A549 (cell line): Measurements from ENCODE around the gene CHMP3. TPM values are rescaled to one million over a fixed set of nuclear protein-coding genes. Genes with fewer than 3 reads are reported as not detected.

ENCODE experiments used
- ATAC-seq, 2 experiments: fragments of 200-7000 bp in 1 of 2; fragments of >200 bp in 1 of 2; cut with Nextera tagmentation in 1 of 2; cut with Tn5 transposase in 1 of 2; 3 replicates each; pipeline versions ENCODE4 v1.8.0 to v1.9.1; 2018 to 2020; ENCODE audit warnings: mild to moderate bottlenecking in 1 of 2, moderate library complexity in 1 of 2
- CTCF ChIA-PET: fragments of 300-600 bp; sonication (Branson Sonifier 250); formaldehyde crosslinking; extraction: SDS; loops from one replicate; lab custom pipeline; 2021; ENCODE audit warnings: antibody characterized with exemption, inconsistent platforms; lab: Yijun Ruan, JAX
- POLR2A ChIA-PET: fragments of 350-600 bp; formaldehyde crosslinking; extraction: SDS; loops from one replicate; lab custom pipeline; 2021; ENCODE audit warnings: antibody characterized with exemption, inconsistent platforms; lab: Yijun Ruan, JAX
- DNase-seq, 2 experiments: peaks; one replicate each; pipeline versions ENCODE4 v3.0.0 to v3.0.0-alpha.2; 2011 to 2016; ENCODE audit warnings: low read depth in 1 of 2, low spot score in 1 of 2
- FAIRE-seq: peaks from 2 replicates; lab custom pipeline; 2011; peaks lifted over from hg19 to GRCh38; lab: Jason Lieb, UNC
- H3K27ac ChIP-seq, 2 experiments: fragments of >200 bp; sonication (Bioruptor Twin); formaldehyde crosslinking; 3 replicates each; pipeline ENCODE4 v1.5.1; 2016 to 2017
- H3K4me1 ChIP-seq: fragments of >200 bp; sonication (Bioruptor Twin); formaldehyde crosslinking; 3 replicates; pipeline ENCODE4 v1.6.1; 2016
- H3K4me2 ChIP-seq: fragments of >200 bp; sonication (Bioruptor Twin); formaldehyde crosslinking; 3 replicates; pipeline ENCODE4 v1.6.1; 2016
- H3K4me3 ChIP-seq: fragments of >200 bp; sonication (Bioruptor Twin); formaldehyde crosslinking; 3 replicates; pipeline ENCODE4 v1.5.1; 2016
- H3K9me3 ChIP-seq: fragments of >200 bp; sonication (Bioruptor Twin); formaldehyde crosslinking; 3 replicates; pipeline ENCODE4 v1.6.1; 2016
- CEBPB ChIP-seq, 2 experiments: fragments of >200 bp in 1 of 2; sonication (Bioruptor Twin) in 1 of 2; formaldehyde crosslinking in 1 of 2; IDR thresholded peaks; 2 replicates each; pipeline ENCODE4 v1.6.1; 2012 to 2016
- E2F6 ChIP-seq: IDR thresholded peaks from 2 replicates; pipeline ENCODE4 v1.6.1; 2012; ENCODE audit warnings: low read depth, borderline replicate concordance
- EHF ChIP-seq: fragments of 250-450 bp; sonication (Bioruptor Pico); IDR thresholded peaks from 2 replicates; pipeline ENCODE4 v1.5.0; 2020; ENCODE audit warnings: mild to moderate bottlenecking
- EHMT2 ChIP-seq: fragments of 200-600 bp; sonication (generic); IDR thresholded peaks from 2 replicates; pipeline ENCODE4 v1.6.1; 2016; ENCODE audit warnings: antibody characterized with exemption, low read depth, mild to moderate bottlenecking, moderate library complexity
- FOSL2 ChIP-seq, 2 experiments: fragments of 450-650 bp in 1 of 2; fragments of >200 bp in 1 of 2; sonication (Bioruptor Twin) in 1 of 2; formaldehyde crosslinking; IDR thresholded peaks; 2 replicates each; pipeline versions ENCODE4 v1.5.0 to v1.6.1; 2016 to 2020; ENCODE audit warnings: mild to moderate bottlenecking in 1 of 2, moderate library complexity in 1 of 2
- FOXS1 ChIP-seq: fragments of 250-450 bp; sonication (Bioruptor Pico); IDR thresholded peaks from 2 replicates; pipeline ENCODE4 v1.5.0; 2020; ENCODE audit warnings: mild to moderate bottlenecking, moderate library complexity
- HEYL ChIP-seq: fragments of 250-450 bp; sonication (Bioruptor Pico); IDR thresholded peaks from 2 replicates; pipeline ENCODE4 v1.8.0; 2021; ENCODE audit warnings: mild to moderate bottlenecking, moderate library complexity
- HOXB5 ChIP-seq: fragments of 250-450 bp; sonication (Bioruptor Pico); IDR thresholded peaks from 2 replicates; pipeline ENCODE4 v1.5.0; 2020; ENCODE audit warnings: mild to moderate bottlenecking, moderate library complexity
- KDM1A ChIP-seq: fragments of 200-600 bp; sonication (generic); IDR thresholded peaks from 2 replicates; pipeline ENCODE4 v1.6.1; 2016; ENCODE audit warnings: low read depth, mild to moderate bottlenecking
- KDM5A ChIP-seq: fragments of 200-600 bp; sonication (generic); IDR thresholded peaks from 2 replicates; pipeline ENCODE4 v1.6.1; 2016; ENCODE audit warnings: antibody characterized with exemption, mild to moderate bottlenecking
- MAZ ChIP-seq: fragments of 150-350 bp; IDR thresholded peaks from 2 replicates; pipeline ENCODE4 v1.6.1; 2014; ENCODE audit warnings: antibody characterized with exemption, low read depth, low read length, borderline replicate concordance
- NFE2L2 ChIP-seq: fragments of 150-350 bp; conservative IDR thresholded peaks from 2 replicates; pipeline ENCODE4 v1.6.1; 2014; ENCODE audit warnings: low read length
- NPAS2 ChIP-seq: fragments of 250-450 bp; sonication (Bioruptor Pico); IDR thresholded peaks from 2 replicates; pipeline ENCODE4 v1.8.0; 2022; ENCODE audit warnings: mild to moderate bottlenecking, moderate library complexity, borderline replicate concordance
- NR3C1 ChIP-seq: fragments of >200 bp; sonication (Bioruptor Twin); formaldehyde crosslinking; IDR thresholded peaks from 3 replicates; pipeline ENCODE4 v1.6.1; 2017
- PHF8 ChIP-seq: fragments of 200-600 bp; sonication (generic); IDR thresholded peaks from 2 replicates; pipeline ENCODE4 v1.6.1; 2016; ENCODE audit warnings: low read depth, mild to moderate bottlenecking, antibody characterized with exemption, moderate library complexity, borderline replicate concordance
- RCOR1 ChIP-seq: fragments of 150-350 bp; IDR thresholded peaks from 2 replicates; pipeline ENCODE4 v1.6.1; 2014; ENCODE audit warnings: antibody characterized with exemption, low read length, low read depth
- REST ChIP-seq: fragments of 200-600 bp; sonication (generic); IDR thresholded peaks from 2 replicates; pipeline ENCODE4 v1.6.1; 2016; ENCODE audit warnings: antibody characterized with exemption, mild to moderate bottlenecking, moderate library complexity
- RNF2 ChIP-seq: fragments of 200-600 bp; sonication (generic); IDR thresholded peaks from 2 replicates; pipeline ENCODE4 v1.6.1; 2016; ENCODE audit warnings: low read depth, mild to moderate bottlenecking, antibody characterized with exemption, moderate library complexity, borderline replicate concordance
- ZC3H11A ChIP-seq: fragments of 450-650 bp; IDR thresholded peaks from 2 replicates; pipeline ENCODE4 v1.6.1; 2014; ENCODE audit warnings: antibody characterized with exemption, mild to moderate bottlenecking
- WGBS: methylation state at CpG from one replicate; pipeline ENCODE4 v1.1.6; 2017; ENCODE audit errors: missing lambda C conversion rate; 5-methylcytosine and 5-hydroxymethylcytosine counted together
- polyA plus RNA-seq, 4 experiments: library from polyadenylated mRNA; depleted of rRNA in 3 of 4; stranded (reverse); fragments of >200 nt; fragmentation: RNase III in 1 of 4; extraction: RNeasy Plus Mini Kit Qiagen cat#74134 plus additional on column Dnase treatment in 1 of 4; gene quantifications; 2 replicates in 3 of 4; 3 replicates in 1 of 4; pipeline ENCODE4 v1.2.3, GENCODE V29; 2011 to 2017
- TF ChIP-seq, protein P1 (sequence below): fragments of 250-450 bp; sonication (Bioruptor Pico); IDR thresholded peaks from 2 replicates; pipeline ENCODE4 v1.5.0; 2020; ENCODE audit warnings: low read depth, mild to moderate bottlenecking, moderate library complexity

The CHMP3 gene
- polyA plus RNA-seq, 2 of the 4 experiments (the other 2 are of a cell fraction): 108 to 246 TPM

DNA sequence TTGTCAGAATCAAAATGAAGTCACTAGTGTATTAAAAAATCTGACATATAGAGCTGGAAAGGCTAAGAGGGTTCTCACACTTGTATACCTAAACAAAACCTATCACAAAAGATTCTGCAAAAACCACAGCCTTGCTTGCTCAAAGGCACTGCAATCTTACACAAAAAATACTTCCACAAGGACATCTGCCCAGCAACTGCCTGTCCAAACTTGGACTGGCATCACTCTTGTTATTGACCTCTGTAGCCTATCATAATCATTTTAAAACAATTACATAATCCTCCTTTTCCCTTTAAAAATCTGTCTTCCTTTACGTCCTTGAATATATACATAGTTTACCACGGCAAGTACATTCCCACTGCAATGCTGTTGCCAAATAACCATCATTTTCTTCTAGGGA lies 19.9 kb downstream of the CHMP3 start (continued):
- no peak for TF ChIP-seq REST

GRCh38 chr2:86542814-86543213 lies 20.4 kb downstream of the CHMP3 start:
- Histone ChIP-seq H3K4me3 (no peak overlapping the region), H3K4me1 (no peaks in the 10 kb centered on the region), H3K9me3 (peaks cover 8% of the 10 kb centered on the region; the same call in 1 of the 3 replicates), H3K27ac (no peak overlapping the region), H3K4me2 (no peak overlapping the region)
- ChIA-PET POLR2A (no interaction called here), CTCF (no interaction called here)
- no peak for ATAC-seq
- no peak for DNase-seq
- TF ChIP-seq FOSL2 (IDR thresholded peaks at IDR 0.05): no peak
- TF ChIP-seq FOSL2 (CRISPR knock-in tag; IDR thresholded peaks at IDR 0.05): no peak
- no peak for TF ChIP-seq RCOR1
- TF ChIP-seq CEBPB (IDR thresholded peaks at IDR 0.05): no peak
- FAIRE-seq: no peak
- WGBS: 60% methylated on average over 1 of the region's 1 CpG

DNA sequence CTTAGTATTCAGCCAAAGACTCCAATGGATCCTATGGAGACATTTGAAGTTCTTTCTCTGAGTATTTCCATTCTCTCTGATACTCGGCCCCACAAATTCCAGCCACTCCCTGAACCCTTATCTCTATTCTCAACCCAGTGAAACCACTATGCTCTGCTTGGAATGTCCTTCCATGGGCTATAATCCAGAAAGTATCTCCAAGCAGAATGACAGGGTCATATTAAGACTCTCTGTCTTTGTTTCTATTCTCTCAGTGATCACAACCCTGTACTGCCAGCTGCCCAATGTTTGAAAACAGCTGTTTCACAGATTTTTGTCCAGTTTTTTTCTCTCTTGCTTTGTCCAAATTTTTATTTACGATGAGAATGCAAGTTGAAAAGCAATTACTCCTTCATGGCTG lies 21.9 kb downstream of the CHMP3 start:
- CTCF ChIA-PET: interaction anchor here (0.7 to 1.4 kb wide), 3 partner anchors 10 to 320 kb away, joined by 3 to 4 read pairs (median 3); no protein-coding TSS in a partner anchor
- H3K27ac ChIP-seq: no peak overlapping the region
- H3K4me1 ChIP-seq: no peaks in the 10 kb centered on the region
- DNase-seq: no peak
- 92% methylated on average over 2 of the region's 2 CpGs for WGBS
- no peak overlapping the region for H3K4me2 ChIP-seq
- TF ChIP-seq E2F6 (no peak), PHF8 (no peak), NFE2L2 (no peak), EHMT2 (no peak), MAZ (no peak)
- TF ChIP-seq, all 56 proteins: peak for 0
- Histone ChIP-seq H3K4me3 (no peak overlapping the region), H3K9me3 (peaks cover 7% of the 10 kb centered on the region; the same call in 1 of the 3 replicates)
- FAIRE-seq (no peak), ATAC-seq (no peak)
- POLR2A ChIA-PET: no interaction called here

DNA sequence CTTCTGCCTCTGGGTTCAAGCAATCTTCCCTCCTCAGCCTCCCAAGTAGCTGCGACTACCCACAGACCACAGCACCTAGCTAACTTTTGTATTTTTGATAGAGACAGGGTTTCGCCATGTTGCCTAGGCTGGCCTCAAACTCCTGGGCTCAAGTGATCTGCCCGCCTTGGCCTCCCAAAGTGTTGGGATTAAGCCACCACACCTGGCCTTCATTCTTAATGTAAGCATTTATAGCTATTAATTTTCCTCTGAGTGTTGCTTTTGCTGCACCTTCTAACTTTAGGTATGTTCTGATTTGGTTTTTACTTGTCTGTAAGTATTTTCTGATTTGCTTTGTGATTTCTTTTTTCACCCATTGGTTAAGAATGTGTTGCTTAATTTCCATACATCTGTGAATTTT lies 29.7 kb downstream of the CHMP3 start:
- Histone ChIP-seq H3K4me2 (no peak overlapping the region), H3K4me1 (no peaks in the 10 kb centered on the region), H3K27ac (no peak overlapping the region), H3K9me3 (peaks cover 30% of the 10 kb centered on the region), H3K4me3 (no peak overlapping the region)
- TF ChIP-seq KDM1A: 0 out of 2 replicates have a peak, but pooled peaks have one; percentile 24
- TF ChIP-seq NR3C1: no peak
- ChIA-PET POLR2A (no interaction called here), CTCF (no interaction called here)
- DNase-seq (no peak), FAIRE-seq (no peak), ATAC-seq (no peak)
- WGBS: 92% methylated on average over 3 of the region's 3 CpGs

- DNase-seq (no peak), ATAC-seq (no peak), FAIRE-seq (no peak)
- Histone ChIP-seq H3K4me1 (no peaks in the 10 kb centered on the region), H3K9me3 (0 out of 3 replicates have a peak, but pooled peaks cover under 1% of the 10 kb centered on the region), H3K27ac (no peak overlapping the region), H3K4me2 (no peak overlapping the region), H3K4me3 (no peak overlapping the region)
- 83% methylated on average over 11 of the region's 11 CpGs for WGBS
- ChIA-PET POLR2A (no interaction called here), CTCF (no interaction called here)
- no peak for TF ChIP-seq RNF2
- no peak for TF ChIP-seq KDM5A
- no peak for TF ChIP-seq ZC3H11A
- TF ChIP-seq HEYL: no peak
- no peak for TF ChIP-seq EHF (CRISPR knock-in tag)
- no peak for TF ChIP-seq NPAS2 (CRISPR knock-in tag)
- TF ChIP-seq E2F6: no peak
- no peak for TF ChIP-seq FOXS1
- TF ChIP-seq, protein P1, sequence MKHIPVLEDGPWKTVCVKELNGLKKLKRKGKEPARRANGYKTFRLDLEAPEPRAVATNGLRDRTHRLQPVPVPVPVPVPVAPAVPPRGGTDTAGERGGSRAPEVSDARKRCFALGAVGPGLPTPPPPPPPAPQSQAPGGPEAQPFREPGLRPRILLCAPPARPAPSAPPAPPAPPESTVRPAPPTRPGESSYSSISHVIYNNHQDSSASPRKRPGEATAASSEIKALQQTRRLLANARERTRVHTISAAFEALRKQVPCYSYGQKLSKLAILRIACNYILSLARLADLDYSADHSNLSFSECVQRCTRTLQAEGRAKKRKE (CRISPR knock-in tag): no peak
- TF ChIP-seq HOXB5: no peak
These were observed 37.6 kb downstream of the CHMP3 start for GRCh38 chr2:86525421-86526340.
